HPDE6-E6E7 (cell line): ENCODE measurements around the gene GUCA1A.
"Not testable (repeated sequence)": the region's sequence is repeated elsewhere in the genome, so short reads cannot be mapped to it uniquely, and the experiment has no call there.

Source experiments
- DNase-seq: peaks from one replicate; pipeline ENCODE4 v3.0.0; 2011; ENCODE audit warnings: missing footprints; ENCODE audit errors: extremely low spot score

Gene GUCA1A

GRCh38 chr6:42210551-42210950 is 37.4 kb downstream of the GUCA1A start:
- DNase-seq = no peak

- no peak for DNase-seq
Observed at GRCh38 chr6:42211726-42212125, 38.6 kb downstream of the GUCA1A start.

DNA sequence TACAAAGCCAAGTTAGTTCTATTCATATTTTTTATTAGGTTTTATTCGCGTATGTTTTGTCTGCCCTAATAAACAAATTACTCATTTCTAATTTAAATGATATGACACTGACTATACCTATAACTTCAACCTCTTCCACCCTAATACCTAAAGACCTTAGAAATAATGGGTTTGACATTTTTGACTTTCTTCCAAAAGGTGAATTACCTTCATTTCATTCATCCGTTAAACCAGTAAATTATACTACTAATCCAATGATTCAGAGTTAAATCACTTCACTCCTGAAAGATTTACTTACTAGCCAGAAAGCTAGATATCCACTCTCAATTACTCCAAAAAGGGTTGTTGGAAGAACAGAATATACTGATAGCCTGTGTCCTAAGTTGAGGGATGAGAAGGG is 39.3 kb downstream of the GUCA1A start:
- DNase-seq = no peak

- DNase-seq = not testable (repeated sequence)
Observed at GRCh38 chr6:42216495-42216894, 43.3 kb downstream of the GUCA1A start.

DNA sequence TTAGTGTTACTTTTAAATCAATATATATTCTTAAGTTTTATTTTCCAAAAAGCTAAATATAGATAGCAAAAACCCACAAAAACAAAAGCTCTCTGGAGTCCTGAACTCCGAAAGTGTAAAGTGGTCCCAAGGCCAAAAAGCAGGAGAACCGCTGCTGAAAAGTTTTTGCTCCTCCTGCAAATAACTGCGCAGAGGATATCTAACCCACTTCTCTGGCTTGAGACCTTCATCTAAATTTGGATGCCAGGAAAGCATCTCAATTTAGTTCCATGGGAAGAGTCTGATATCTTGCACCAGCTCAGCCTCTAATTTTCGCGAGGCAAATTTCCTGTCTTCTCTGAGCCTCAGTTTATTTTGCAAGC is 44.0 kb downstream of the GUCA1A start:
- DNase-seq = no peak

DNA sequence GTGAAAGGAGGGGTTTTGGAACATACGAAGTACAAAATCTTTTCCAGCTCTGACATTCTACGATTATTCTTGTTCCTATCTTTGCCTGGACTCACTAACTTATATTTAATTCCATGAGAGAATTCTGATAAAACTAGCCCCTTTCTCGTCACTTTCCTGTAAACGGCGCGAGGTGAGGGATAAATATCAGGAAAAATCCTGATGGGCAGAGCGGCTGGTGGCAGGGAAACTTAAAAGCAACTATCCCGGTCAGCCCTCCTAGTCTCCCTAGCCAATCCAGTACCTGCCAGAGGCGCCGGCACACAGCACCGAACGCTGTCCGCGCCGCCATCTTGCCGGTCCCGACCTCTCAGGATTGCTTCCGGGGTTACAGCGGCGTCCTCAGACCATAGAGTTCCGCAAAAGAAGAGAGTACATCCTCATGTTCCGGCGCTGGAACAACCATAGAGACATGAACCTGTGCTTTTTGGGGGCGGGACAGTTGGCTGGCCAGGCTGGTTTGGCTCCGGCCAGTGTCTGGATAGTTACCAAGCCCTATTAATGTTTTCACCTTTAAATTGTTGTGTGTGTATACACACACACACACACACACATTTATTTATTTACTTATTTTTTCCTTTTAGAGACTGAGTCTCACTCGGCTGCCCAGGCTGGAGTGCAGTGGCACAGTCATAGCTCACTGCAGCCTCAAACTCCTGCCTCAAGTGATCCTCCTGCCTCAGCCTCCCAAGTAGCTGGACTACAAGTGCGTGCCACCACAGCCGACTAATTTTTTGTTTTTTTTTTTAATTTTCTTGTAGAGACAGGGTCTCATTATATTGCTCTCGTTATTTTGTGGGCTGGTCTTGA is 44.6 kb downstream of the GUCA1A start, which contains the start of gene MRPS10:
Gene MRPS10 (minus strand): TSS at position 343 of the 849 bp plus-strand sequence. CDS start 12 bp downstream, at position 331.
- peak; percentile 89 for DNase-seq

- no peak for DNase-seq
Observed at GRCh38 chr6:42220807-42221206, 47.6 kb downstream of the GUCA1A start.

DNA sequence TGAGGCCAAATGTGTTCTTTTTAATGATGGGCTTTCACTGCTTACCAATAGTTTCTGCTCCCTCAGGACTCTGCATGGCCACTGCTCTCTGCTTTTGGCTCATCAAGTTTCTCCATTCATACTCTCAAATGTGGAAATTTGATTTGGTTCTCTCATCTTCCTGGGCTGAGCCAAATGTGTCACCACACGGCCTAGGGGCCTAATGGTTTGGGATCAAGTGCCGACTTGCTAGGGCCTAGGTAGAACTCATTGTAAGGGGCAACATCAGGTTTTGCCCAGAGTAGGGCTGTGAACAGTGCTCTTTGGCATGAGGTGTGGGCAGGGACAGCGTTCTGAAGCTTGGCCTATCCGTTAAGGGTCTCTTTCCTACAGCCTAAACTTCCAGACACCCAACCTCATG is 48.4 kb downstream of the GUCA1A start:
- DNase-seq = no peak

GRCh38 chr6:42222448-42222847 is 49.3 kb downstream of the GUCA1A start:
- no peak for DNase-seq

DNA sequence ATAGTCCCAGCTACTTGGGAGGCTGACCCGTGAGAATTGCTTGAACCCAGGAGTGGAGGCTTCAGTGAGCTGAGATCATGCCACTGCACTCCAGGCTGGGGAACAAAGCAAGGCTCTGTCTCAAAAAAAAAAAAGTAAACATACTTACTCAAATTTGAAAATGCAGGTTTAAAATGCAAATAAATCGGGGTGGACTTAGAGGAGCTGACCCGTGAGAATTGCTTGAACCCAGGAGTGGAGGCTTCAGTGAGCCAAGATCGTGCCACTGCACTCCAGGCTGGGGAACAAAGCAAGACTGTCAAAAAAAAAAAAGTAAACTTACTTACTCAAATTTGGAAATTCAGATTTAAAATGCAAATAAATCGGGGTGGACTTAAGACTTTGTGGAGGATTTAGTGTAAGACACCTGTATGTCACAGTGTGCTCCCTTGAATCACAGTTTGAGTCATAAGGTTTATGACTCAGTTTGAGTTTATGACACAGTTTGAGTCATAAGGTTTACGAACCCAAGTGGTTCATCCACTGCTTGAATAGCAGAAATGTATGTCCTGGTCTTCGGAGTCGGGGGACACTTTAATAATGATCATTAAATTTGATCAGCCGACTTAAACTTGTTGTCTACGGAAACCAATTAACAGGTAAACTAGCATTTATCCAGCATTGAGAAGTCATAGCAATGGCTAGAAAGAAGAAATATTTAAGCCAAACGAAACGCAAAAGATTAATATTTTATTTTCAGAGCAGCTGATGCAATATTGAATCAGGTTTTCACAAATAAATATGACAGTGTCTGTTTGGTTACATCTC is 51.3 kb downstream of the GUCA1A start:
- DNase-seq = no peak

- no peak for DNase-seq
Observed at GRCh38 chr6:42225029-42225339, 51.8 kb downstream of the GUCA1A start.

- no peak for DNase-seq
Observed at GRCh38 chr6:42225419-42225818, 52.3 kb downstream of the GUCA1A start.

- DNase-seq = no peak
Observed at GRCh38 chr6:42226161-42226611, 53.0 kb downstream of the GUCA1A start.

DNA sequence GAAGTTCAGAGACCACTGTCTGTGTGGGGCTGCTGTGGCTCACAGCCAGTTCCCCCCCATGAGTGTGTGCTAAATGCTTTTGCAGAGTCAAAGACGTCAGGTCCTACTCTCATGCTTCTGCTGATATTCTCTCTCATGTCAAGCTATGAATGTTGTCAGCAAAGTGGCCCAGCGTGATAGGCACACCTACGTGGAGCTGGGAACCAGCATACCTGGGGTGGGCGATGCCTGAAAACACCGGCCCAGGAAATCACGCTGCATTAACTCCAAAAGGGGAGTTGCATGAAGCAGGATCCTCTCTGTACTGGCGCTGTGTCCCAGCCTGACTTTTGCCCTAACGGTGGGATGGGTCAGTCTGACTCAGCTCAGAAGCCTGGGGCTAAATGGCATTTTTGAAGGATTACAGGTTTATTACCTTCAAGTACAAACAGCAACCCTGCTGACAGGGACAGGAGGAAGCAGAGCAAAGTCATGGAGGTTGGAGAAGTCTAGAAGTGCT is 53.5 kb downstream of the GUCA1A start:
- peak; percentile 81 for DNase-seq

- no peak for DNase-seq
Observed at GRCh38 chr6:42227173-42227850, 54.1 kb downstream of the GUCA1A start.

GRCh38 chr6:42228305-42228704 is 55.1 kb downstream of the GUCA1A start:
- no peak for DNase-seq
